HepG2 (cell line): ENCODE measurements around the gene HIF3A. TPM values are rescaled to one million over a fixed set of nuclear protein-coding genes. Genes with fewer than 3 reads are reported as not detected.

Source experiments
- ATAC-seq: fragments of 200-7000 bp; cut with Tn5 transposase; 3 replicates; pipeline ENCODE4 v1.9.1; 2020; ENCODE audit warnings: mild to moderate bottlenecking, moderate library complexity
- BruUV-seq: library from RNA; stranded (reverse); fragments of 400-500 nt; replicated peaks from 2 replicates; lab custom pipeline; 2021; lab: Mats Ljungman, UMichigan
- CTCF ChIA-PET: fragments of 300-600 bp; formaldehyde crosslinking; extraction: SDS; loops from one replicate; lab custom pipeline; 2021; ENCODE audit warnings: low total read pairs, inconsistent platforms, low intra/inter-chr PET ratio; lab: Yijun Ruan, JAX
- POLR2A ChIA-PET: fragments of 350-600 bp; sonication (Branson Sonifier 250); formaldehyde crosslinking; loops from one replicate; lab custom pipeline; 2020; ENCODE audit warnings: antibody characterized with exemption, inconsistent platforms; lab: Yijun Ruan, JAX
- DNase-seq: peaks from one replicate; pipeline ENCODE4 v3.0.0-alpha.2; 2015; ENCODE audit warnings: low spot score
- FAIRE-seq: peaks from 3 replicates; lab custom pipeline; 2011; peaks lifted over from hg19 to GRCh38; lab: Jason Lieb, UNC
- H2AFZ ChIP-seq: one replicate; pipeline ENCODE4 v1.6.1; 2011; ENCODE audit warnings: low read length, inconsistent platforms
- H3K27ac ChIP-seq: fragments of 300-600 bp; 3 replicates; pipeline ENCODE4 v1.8.0; 2011; ENCODE audit warnings: mixed run types, mild to moderate bottlenecking, mixed read lengths, low read length, inconsistent platforms; ENCODE audit not compliant: insufficient read depth; ENCODE audit errors: extremely low read length
- H3K27me3 ChIP-seq, 2 experiments: fragments of 200-600 bp in 1 of 2; 2 replicates in 1 of 2; 3 replicates in 1 of 2; pipeline versions ENCODE4 v1.6.0 to v1.8.0; 2011; ENCODE audit warnings: low read length in 2 of 2, mild to moderate bottlenecking in 2 of 2, moderate library complexity in 2 of 2, inconsistent platforms in 1 of 2; ENCODE audit not compliant: insufficient read depth in 2 of 2, control insufficient read depth in 1 of 2
- H3K36me3 ChIP-seq, 2 experiments: fragments of 200-600 bp in 1 of 2; replicated peaks in 1 of 2; 2 replicates in 1 of 2; 3 replicates in 1 of 2; pipeline versions ENCODE4 v1.5.1 to v1.8.0; 2011; ENCODE audit warnings: low read length in 2 of 2, inconsistent platforms in 1 of 2; ENCODE audit not compliant: insufficient read depth in 2 of 2, control insufficient read depth in 1 of 2
- H3K4me1 ChIP-seq: 2 replicates; pipeline ENCODE4 v1.5.1; 2012; ENCODE audit warnings: low read length, inconsistent platforms; ENCODE audit not compliant: insufficient read depth
- H3K4me2 ChIP-seq: 2 replicates; pipeline ENCODE4 v1.6.0; 2011; ENCODE audit warnings: low read depth, low read length, inconsistent platforms
- H3K4me3 ChIP-seq, 3 experiments: fragments of 200-600 bp in 1 of 3; sonication (generic), shearing (Covaris generic) in 1 of 3; replicated peaks in 1 of 3; 2 replicates each; pipeline ENCODE4 v1.5.1; 2011 to 2016; ENCODE audit warnings: low read length in 3 of 3, inconsistent platforms in 2 of 3, low read depth in 2 of 3, mild to moderate bottlenecking in 2 of 3, control low read depth in 1 of 3, mixed read lengths in 1 of 3; ENCODE audit not compliant: insufficient read depth in 1 of 3
- H3K79me2 ChIP-seq: one replicate; pipeline ENCODE4 v1.6.1; 2011; ENCODE audit warnings: low read length, inconsistent platforms; ENCODE audit not compliant: insufficient read depth
- H3K9ac ChIP-seq: 2 replicates; pipeline ENCODE4 v1.6.0; 2011; ENCODE audit warnings: mild to moderate bottlenecking, low read depth, low read length, inconsistent platforms; ENCODE audit not compliant: insufficient read depth
- H3K9me3 ChIP-seq: 2 replicates; pipeline ENCODE4 v1.5.1; 2012; ENCODE audit warnings: mild to moderate bottlenecking, low read length
- H4K20me1 ChIP-seq: 2 replicates; pipeline ENCODE4 v1.6.0; 2011; ENCODE audit warnings: inconsistent platforms, mild to moderate bottlenecking, low read length, moderate library complexity; ENCODE audit not compliant: insufficient read depth
- ELF3 ChIP-seq: IDR thresholded peaks from 2 replicates; pipeline ENCODE4 v1.6.1; 2016; ENCODE audit warnings: missing genetic modification reagents, missing compliant biosample characterization
- FOXP1 ChIP-seq, 2 experiments: fragments of 450-650 bp in 1 of 2; IDR thresholded peaks; 2 replicates each; pipeline ENCODE4 v1.6.1; 2017 to 2018; ENCODE audit warnings: antibody characterized with exemption in 1 of 2
- GATA4 ChIP-seq: sonication (generic); IDR thresholded peaks from 2 replicates; pipeline ENCODE4 v1.6.1; 2016; ENCODE audit warnings: antibody characterized with exemption, low read depth, borderline replicate concordance
- JDP2 ChIP-seq: sonication (generic); formaldehyde crosslinking; IDR thresholded peaks from 2 replicates; pipeline ENCODE4 v1.8.1; 2022; ENCODE audit warnings: missing genetic modification reagents, borderline replicate concordance
- KLF15 ChIP-seq: sonication (generic); formaldehyde crosslinking; IDR thresholded peaks from 2 replicates; pipeline ENCODE4 v1.8.1; 2023; ENCODE audit warnings: borderline replicate concordance, mild to moderate bottlenecking, inconsistent platforms, missing genetic modification reagents, mixed read lengths
- MBD4 ChIP-seq: IDR thresholded peaks from 2 replicates; pipeline ENCODE4 v1.6.1; 2012; ENCODE audit warnings: low read length, inconsistent platforms, borderline replicate concordance
- NR2F6 ChIP-seq, 2 experiments: IDR thresholded peaks; 2 replicates each; pipeline ENCODE4 v1.6.1; 2016; ENCODE audit warnings: antibody characterized with exemption in 1 of 2, mild to moderate bottlenecking in 1 of 2
- PAWR ChIP-seq: sonication (generic); formaldehyde crosslinking; IDR thresholded peaks from 2 replicates; pipeline ENCODE4 v1.4.0; 2020; ENCODE audit warnings: missing genetic modification reagents, mild to moderate bottlenecking, borderline replicate concordance
- PCBP2 ChIP-seq: fragments of 200-400 bp; formaldehyde crosslinking; optimal IDR thresholded peaks from 2 replicates; pipeline ENCODE3; 2018; ENCODE audit warnings: low read length, low read depth; ENCODE audit not compliant: poor library complexity, severe bottlenecking
- PHF21A ChIP-seq: sonication (generic); formaldehyde crosslinking; IDR thresholded peaks from 2 replicates; pipeline ENCODE4 v1.5.0; 2020; ENCODE audit warnings: mild to moderate bottlenecking, missing genetic modification reagents
- RBFOX2 ChIP-seq: fragments of 200-400 bp; formaldehyde crosslinking; IDR thresholded peaks from 2 replicates; pipeline ENCODE4 v1.6.1; 2017; ENCODE audit warnings: low read depth, mild to moderate bottlenecking, low read length
- SMYD3 ChIP-seq: sonication (generic); formaldehyde crosslinking; IDR thresholded peaks from 2 replicates; pipeline ENCODE4 v1.8.1; 2023; ENCODE audit warnings: mild to moderate bottlenecking, missing genetic modification reagents
- SOX5 ChIP-seq: IDR thresholded peaks from 2 replicates; pipeline ENCODE4 v1.6.1; 2016; ENCODE audit warnings: borderline replicate concordance
- ZNF160 ChIP-seq: sonication (generic); formaldehyde crosslinking; IDR thresholded peaks from 2 replicates; pipeline ENCODE4 v1.8.0; 2022; ENCODE audit warnings: mild to moderate bottlenecking, inconsistent platforms, missing genetic modification reagents
- ZNF343 ChIP-seq: sonication (generic); formaldehyde crosslinking; IDR thresholded peaks from 2 replicates; pipeline ENCODE4 v1.4.0; 2020; ENCODE audit warnings: mild to moderate bottlenecking, missing genetic modification reagents
- ZNF598 ChIP-seq: sonication (generic); formaldehyde crosslinking; IDR thresholded peaks from 2 replicates; pipeline ENCODE4 v1.5.1; 2020; ENCODE audit warnings: mild to moderate bottlenecking, missing genetic modification reagents, borderline replicate concordance
- ZNF720 ChIP-seq: sonication (generic); formaldehyde crosslinking; IDR thresholded peaks from 2 replicates; pipeline ENCODE4 v1.4.0; 2020; ENCODE audit warnings: missing genetic modification reagents
- WGBS: methylation state at CpG from one replicate; pipeline ENCODE4 v1.1.6; 2017; ENCODE audit warnings: low lambda C conversion rate; 5-methylcytosine and 5-hydroxymethylcytosine counted together
- in situ Hi-C: cut with HindIII; loops from 2 replicates; pipeline ENCODE4 v1.10.0; 2017; ENCODE audit warnings: low pct_unique_long_range_greater_than_20kb; ENCODE audit not compliant: extremely low pct_ligation_motif_present
- intact Hi-C: fragments of 100-400 bp; cut with micrococcal nuclease; formaldehyde crosslinking; loops from one replicate; pipeline ENCODE4 v1.10.0; 2022; ENCODE audit not compliant: unreplicated experiment
- polyA plus RNA-seq, 8 experiments: library from polyadenylated mRNA; depleted of rRNA in 3 of 8; stranded (reverse) in 7 of 8; unstranded in 1 of 8; fragments of >200 nt; fragmentation: Illumina TruSeq in 4 of 8; extraction: Trizol in 4 of 8; gene quantifications; 2 replicates each; pipeline versions ENCODE4 v1.2.1 to v1.2.3, GENCODE V29; 2011 to 2016; ENCODE audit warnings: low read depth in 4 of 8, missing spikeins in 1 of 8, mixed read lengths in 1 of 8; ENCODE audit not compliant: insufficient read depth in 1 of 8
- total RNA-seq, 5 experiments: library from RNA; depleted of rRNA; stranded (reverse); fragments of >200 nt; fragmentation: Illumina TruSeq; extraction: Trizol; gene quantifications; 2 replicates each; pipeline ENCODE4 v1.2.3, GENCODE V29; 2016; ENCODE audit warnings: low read depth in 1 of 5
- TF ChIP-seq, protein P1 (sequence below): sonication (generic); formaldehyde crosslinking; IDR thresholded peaks from 2 replicates; pipeline ENCODE4 v1.4.0; 2020; ENCODE audit warnings: missing genetic modification reagents

HIF3A gene
- total and polyA plus RNA-seq, 2 of the 13 experiments (the other 11 are each of a cell fraction or from before 2014, with no cell fraction given) = 0.09 to 0.22 TPM

- Histone ChIP-seq H2AFZ (no peak overlapping the region), H3K4me2 (no peak overlapping the region), H4K20me1 (no peaks in the 10 kb centered on the region), H3K36me3 (peaks cover 10 to 46% of the 10 kb centered on the region in 2 experiments), H3K4me3 (no peak overlapping the region), H3K4me1 (peaks cover 13% of the 10 kb centered on the region), H3K9me3 (no peaks in the 10 kb centered on the region), H3K27me3 (no peaks in the 10 kb centered on the region), H3K27ac (no peak overlapping the region), H3K9ac (no peak overlapping the region), H3K79me2 (no peaks in the 10 kb centered on the region)
- POLR2A ChIA-PET = no interaction called here
- DNase-seq (no peak), FAIRE-seq (no peak), ATAC-seq (no peak)
- TF ChIP-seq SMYD3 (CRISPR knock-in tag) (no peak), PCBP2 (no peak), FOXP1 (IDR thresholded peaks at IDR 0.05) (no peak), FOXP1 (CRISPR knock-in tag; IDR thresholded peaks at IDR 0.05) (no peak), KLF15 (CRISPR knock-in tag) (no peak), MBD4 (no peak), GATA4 (no peak), PHF21A (CRISPR knock-in tag) (no peak), NR2F6 (IDR thresholded peaks at IDR 0.05) (no peak), NR2F6 (CRISPR knock-in tag; IDR thresholded peaks at IDR 0.05) (no peak), ZNF343 (CRISPR knock-in tag) (no peak), JDP2 (CRISPR knock-in tag) (no peak), ZNF160 (no peak), ZNF720 (CRISPR knock-in tag) (no peak), SOX5 (no peak), ELF3 (CRISPR knock-in tag) (no peak), RBFOX2 (no peak), ZNF598 (CRISPR knock-in tag) (no peak), PAWR (no peak)
- TF ChIP-seq, protein P1, sequence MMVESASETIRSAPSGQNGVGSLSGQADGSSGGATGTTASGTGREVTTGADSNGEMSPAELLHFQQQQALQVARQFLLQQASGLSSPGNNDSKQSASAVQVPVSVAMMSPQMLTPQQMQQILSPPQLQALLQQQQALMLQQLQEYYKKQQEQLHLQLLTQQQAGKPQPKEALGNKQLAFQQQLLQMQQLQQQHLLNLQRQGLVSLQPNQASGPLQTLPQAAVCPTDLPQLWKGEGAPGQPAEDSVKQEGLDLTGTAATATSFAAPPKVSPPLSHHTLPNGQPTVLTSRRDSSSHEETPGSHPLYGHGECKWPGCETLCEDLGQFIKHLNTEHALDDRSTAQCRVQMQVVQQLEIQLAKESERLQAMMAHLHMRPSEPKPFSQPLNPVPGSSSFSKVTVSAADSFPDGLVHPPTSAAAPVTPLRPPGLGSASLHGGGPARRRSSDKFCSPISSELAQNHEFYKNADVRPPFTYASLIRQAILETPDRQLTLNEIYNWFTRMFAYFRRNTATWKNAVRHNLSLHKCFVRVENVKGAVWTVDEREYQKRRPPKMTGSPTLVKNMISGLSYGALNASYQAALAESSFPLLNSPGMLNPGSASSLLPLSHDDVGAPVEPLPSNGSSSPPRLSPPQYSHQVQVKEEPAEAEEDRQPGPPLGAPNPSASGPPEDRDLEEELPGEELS = no peak
- WGBS = 96% methylated on average over 5 of the region's 5 CpGs
- intact Hi-C loops (no loop called here), in situ Hi-C loops (no loop called here)
- no TSS peak for BruUV-seq
- CTCF ChIA-PET = no interaction called here
Measured at GRCh38 chr19:46367426-46367825, 70.6 kb downstream of the HIF3A start.
